Peyer's patch (tissue), 4 donors: ENCODE measurements around the gene CAPZA2.

Experiments
- POLR2A ChIP-seq, 2 donors: fragments of 450-650 bp; IDR thresholded peaks; one replicate each; pipeline ENCODE4 v1.5.1; 2017; ENCODE audit warnings: antibody characterized with exemption in 2 of 2, mild to moderate bottlenecking in 2 of 2, moderate library complexity in 2 of 2
- TF ChIP-seq, protein P1 (sequence below), 6 experiments: fragments of 450-650 bp in 4 of 6; fragments of 200-600 bp in 2 of 6; sonication (generic) in 1 of 6; IDR thresholded peaks; one replicate each; pipeline ENCODE4 v1.5.1; 2017 to 2019; ENCODE audit warnings: antibody characterized with exemption in 6 of 6, mild to moderate bottlenecking in 3 of 6, moderate library complexity in 1 of 6

DNA sequence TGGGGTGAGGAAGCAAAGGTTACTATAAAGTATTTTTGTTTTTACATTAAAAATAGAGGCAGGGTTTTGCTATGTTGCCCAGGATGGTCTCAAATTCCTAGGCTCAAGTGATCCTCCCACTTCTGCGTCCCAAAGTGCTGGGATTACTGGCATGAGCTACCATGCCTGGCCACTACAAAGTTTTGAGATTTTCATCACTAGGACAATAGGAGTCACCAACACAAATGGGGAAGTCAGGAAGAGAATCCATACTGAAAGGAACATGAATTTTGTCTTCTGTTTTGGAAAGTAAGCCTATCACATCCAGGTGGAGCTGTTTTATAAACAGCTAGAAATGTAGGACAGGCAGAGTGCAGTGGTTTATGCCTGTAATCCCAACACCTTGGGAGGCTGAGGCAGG lies 20.0 kb upstream of the CAPZA2 start:
- TF ChIP-seq, protein P1, sequence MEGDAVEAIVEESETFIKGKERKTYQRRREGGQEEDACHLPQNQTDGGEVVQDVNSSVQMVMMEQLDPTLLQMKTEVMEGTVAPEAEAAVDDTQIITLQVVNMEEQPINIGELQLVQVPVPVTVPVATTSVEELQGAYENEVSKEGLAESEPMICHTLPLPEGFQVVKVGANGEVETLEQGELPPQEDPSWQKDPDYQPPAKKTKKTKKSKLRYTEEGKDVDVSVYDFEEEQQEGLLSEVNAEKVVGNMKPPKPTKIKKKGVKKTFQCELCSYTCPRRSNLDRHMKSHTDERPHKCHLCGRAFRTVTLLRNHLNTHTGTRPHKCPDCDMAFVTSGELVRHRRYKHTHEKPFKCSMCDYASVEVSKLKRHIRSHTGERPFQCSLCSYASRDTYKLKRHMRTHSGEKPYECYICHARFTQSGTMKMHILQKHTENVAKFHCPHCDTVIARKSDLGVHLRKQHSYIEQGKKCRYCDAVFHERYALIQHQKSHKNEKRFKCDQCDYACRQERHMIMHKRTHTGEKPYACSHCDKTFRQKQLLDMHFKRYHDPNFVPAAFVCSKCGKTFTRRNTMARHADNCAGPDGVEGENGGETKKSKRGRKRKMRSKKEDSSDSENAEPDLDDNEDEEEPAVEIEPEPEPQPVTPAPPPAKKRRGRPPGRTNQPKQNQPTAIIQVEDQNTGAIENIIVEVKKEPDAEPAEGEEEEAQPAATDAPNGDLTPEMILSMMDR (IDR thresholded peaks at IDR 0.05) = no peak
- no peak for TF ChIP-seq POLR2A (IDR thresholded peaks at IDR 0.05)
